WTC11 (cell line): ENCODE measurements around the gene SASH3. TPM values are rescaled to one million over a fixed set of nuclear protein-coding genes. Genes with fewer than 3 reads are reported as not detected.

Experiments
- ATAC-seq: fragments of 200-7000 bp; cut with Tn5 transposase; 2 replicates; pipeline ENCODE4 v1.10.0; 2021; ENCODE audit warnings: mild to moderate bottlenecking, moderate library complexity
- CTCF ChIA-PET: fragments of 300-600 bp; sonication (Branson Sonifier 250); formaldehyde crosslinking; loops from one replicate; lab custom pipeline; 2021; ENCODE audit warnings: antibody characterized with exemption; lab: Charles Lee
- POLR2A ChIA-PET: fragments of 350-600 bp; sonication (Branson Sonifier 250); formaldehyde crosslinking; loops from one replicate; lab custom pipeline; 2021; ENCODE audit warnings: antibody characterized with exemption; lab: Charles Lee
- DNase-seq: peaks from one replicate; pipeline ENCODE4 v3.0.0; 2021; ENCODE audit warnings: low spot score
- H3K27ac Mint-ChIP-seq: 2 replicates; pipeline ENCODE4 v1.8.0; 2021; ENCODE audit warnings: mixed read lengths
- H3K27me3 Mint-ChIP-seq: 2 replicates; pipeline ENCODE4 v1.8.0; 2021; ENCODE audit warnings: low read depth, mild to moderate bottlenecking, moderate library complexity, mixed read lengths
- H3K36me3 Mint-ChIP-seq: 2 replicates; pipeline ENCODE4 v1.8.0; 2021; ENCODE audit warnings: mixed read lengths
- H3K4me1 Mint-ChIP-seq: 2 replicates; pipeline ENCODE4 v1.8.0; 2022; ENCODE audit warnings: mixed read lengths
- H3K4me3 Mint-ChIP-seq: 2 replicates; pipeline ENCODE4 v1.8.0; 2021; ENCODE audit warnings: mild to moderate bottlenecking, moderate library complexity, mixed read lengths
- H3K9me3 Mint-ChIP-seq: 2 replicates; pipeline ENCODE4 v1.8.0; 2021; ENCODE audit warnings: mixed read lengths
- ATF6 ChIP-seq: sonication (generic); formaldehyde crosslinking; IDR thresholded peaks from 2 replicates; pipeline ENCODE4 v1.8.1; 2023; ENCODE audit warnings: mild to moderate bottlenecking, missing genetic modification reagents
- E2F4 ChIP-seq: sonication (generic); formaldehyde crosslinking; IDR thresholded peaks from 2 replicates; pipeline ENCODE4 v1.8.1; 2022; ENCODE audit warnings: low read depth, mild to moderate bottlenecking, moderate library complexity, missing genetic modification reagents, borderline replicate concordance
- ELF4 ChIP-seq: sonication (generic); formaldehyde crosslinking; IDR thresholded peaks from 2 replicates; pipeline ENCODE4 v1.8.1; 2022; ENCODE audit warnings: low read depth, mild to moderate bottlenecking, moderate library complexity, missing genetic modification reagents
- FOXP1 ChIP-seq: sonication (generic); formaldehyde crosslinking; IDR thresholded peaks from 2 replicates; pipeline ENCODE4 v1.8.0; 2022; ENCODE audit warnings: missing genetic modification reagents, mild to moderate bottlenecking, moderate library complexity, borderline replicate concordance
- HMGA2 ChIP-seq: fragments of 250-450 bp; sonication (Bioruptor Pico); IDR thresholded peaks from 2 replicates; pipeline ENCODE4 v1.4.0; 2021; ENCODE audit warnings: mild to moderate bottlenecking, moderate library complexity
- JAZF1 ChIP-seq: fragments of 250-450 bp; sonication (Bioruptor Pico); IDR thresholded peaks from 2 replicates; pipeline ENCODE4 v1.9.0; 2021; ENCODE audit warnings: moderate library complexity, mild to moderate bottlenecking, inconsistent platforms
- MYBL2 ChIP-seq: sonication (generic); formaldehyde crosslinking; IDR thresholded peaks from 2 replicates; pipeline ENCODE4 v1.8.1; 2023; ENCODE audit warnings: mild to moderate bottlenecking, moderate library complexity, missing genetic modification reagents
- ZNF121 ChIP-seq: sonication (generic); formaldehyde crosslinking; IDR thresholded peaks from 2 replicates; pipeline ENCODE4 v1.8.0; 2023; ENCODE audit warnings: missing genetic modification reagents
- ZNF138 ChIP-seq: sonication (generic); formaldehyde crosslinking; conservative IDR thresholded peaks from 2 replicates; pipeline ENCODE4 v1.8.1; 2022; ENCODE audit warnings: mild to moderate bottlenecking, moderate library complexity, missing genetic modification reagents
- ZNF219 ChIP-seq: sonication (generic); formaldehyde crosslinking; IDR thresholded peaks from 2 replicates; pipeline ENCODE4 v1.8.0; 2023; ENCODE audit warnings: missing genetic modification reagents, mild to moderate bottlenecking, borderline replicate concordance
- ZNF317 ChIP-seq: sonication (generic); formaldehyde crosslinking; IDR thresholded peaks from 2 replicates; pipeline ENCODE4 v1.8.1; 2023; ENCODE audit warnings: low read depth, mild to moderate bottlenecking, moderate library complexity, missing genetic modification reagents, borderline replicate concordance
- ZNF671 ChIP-seq: fragments of 250-450 bp; sonication (Bioruptor Pico); IDR thresholded peaks from 2 replicates; pipeline ENCODE4 v1.8.0; 2021; ENCODE audit warnings: mild to moderate bottlenecking
- total RNA-seq: library from RNA; stranded (reverse); gene quantifications from 3 replicates; pipeline ENCODE4 v1.2.3, GENCODE V29; 2021
- TF ChIP-seq, protein P1 (sequence below): sonication (generic); formaldehyde crosslinking; IDR thresholded peaks from 2 replicates; pipeline ENCODE4 v1.8.1; 2022; ENCODE audit warnings: low read depth, missing genetic modification reagents, borderline replicate concordance
- TF ChIP-seq, protein P2 (sequence below): sonication (generic); formaldehyde crosslinking; IDR thresholded peaks from 2 replicates; pipeline ENCODE4 v1.8.1; 2022; ENCODE audit warnings: mild to moderate bottlenecking, moderate library complexity, missing genetic modification reagents
- TF ChIP-seq, protein P3 (sequence below): sonication (generic); formaldehyde crosslinking; IDR thresholded peaks from 2 replicates; pipeline ENCODE4 v1.8.0; 2023; ENCODE audit warnings: missing genetic modification reagents
- TF ChIP-seq, protein P4 (sequence below): fragments of 200-600 bp; IDR thresholded peaks from 2 replicates; pipeline ENCODE4 v1.8.0; 2022; ENCODE audit warnings: antibody characterized with exemption

SASH3 gene
- total RNA-seq, 1 experiment from 2014 or later = 0.22 TPM

DNA sequence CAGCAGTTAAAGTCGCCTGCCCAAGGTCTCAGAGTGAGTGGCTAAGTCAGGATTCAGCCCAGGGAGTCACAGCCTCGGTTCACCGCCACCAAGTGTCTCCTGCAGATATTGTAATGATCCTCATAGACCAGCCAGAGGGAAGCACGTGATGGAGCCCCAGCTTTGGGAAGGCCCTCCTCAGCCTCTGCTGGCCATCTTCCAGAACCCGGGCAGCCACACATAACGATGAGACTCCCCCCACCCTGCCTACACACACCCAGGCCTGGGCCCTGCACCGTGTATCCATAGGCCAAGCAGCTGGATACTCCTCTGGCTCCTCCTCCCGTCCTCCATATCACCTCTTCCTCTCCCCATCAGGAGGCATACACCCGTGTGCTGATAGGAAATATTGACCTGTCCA, 19.6 kb upstream of the SASH3 start (continued):
- TF ChIP-seq, protein P1, sequence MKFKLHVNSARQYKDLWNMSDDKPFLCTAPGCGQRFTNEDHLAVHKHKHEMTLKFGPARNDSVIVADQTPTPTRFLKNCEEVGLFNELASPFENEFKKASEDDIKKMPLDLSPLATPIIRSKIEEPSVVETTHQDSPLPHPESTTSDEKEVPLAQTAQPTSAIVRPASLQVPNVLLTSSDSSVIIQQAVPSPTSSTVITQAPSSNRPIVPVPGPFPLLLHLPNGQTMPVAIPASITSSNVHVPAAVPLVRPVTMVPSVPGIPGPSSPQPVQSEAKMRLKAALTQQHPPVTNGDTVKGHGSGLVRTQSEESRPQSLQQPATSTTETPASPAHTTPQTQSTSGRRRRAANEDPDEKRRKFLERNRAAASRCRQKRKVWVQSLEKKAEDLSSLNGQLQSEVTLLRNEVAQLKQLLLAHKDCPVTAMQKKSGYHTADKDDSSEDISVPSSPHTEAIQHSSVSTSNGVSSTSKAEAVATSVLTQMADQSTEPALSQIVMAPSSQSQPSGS = no peak
- TF ChIP-seq ZNF219 (CRISPR knock-in tag) = no peak

DNA sequence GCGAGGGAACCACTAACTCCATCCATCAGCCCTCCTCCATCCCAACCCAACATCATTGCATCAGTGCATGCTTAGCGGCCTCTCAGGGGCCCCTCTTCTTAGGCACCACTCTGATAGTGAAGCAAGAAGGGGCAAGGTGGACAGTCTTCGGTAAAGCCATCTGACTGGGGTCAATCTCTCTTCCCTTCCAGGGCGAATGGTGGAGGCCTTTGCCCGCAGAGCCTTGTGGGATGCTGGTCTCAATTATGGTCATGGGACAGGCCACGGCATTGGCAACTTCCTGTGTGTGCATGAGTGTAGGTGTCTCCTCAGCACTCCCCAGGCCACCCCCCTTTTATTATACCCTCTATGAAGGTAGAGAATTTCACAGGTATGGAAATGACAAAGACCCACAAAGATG, 18.8 kb upstream of the SASH3 start:
- ATAC-seq = no peak
- H3K27me3 Mint-ChIP-seq = no peaks in the 10 kb centered on the region; the same call in 1 of the 2 replicates
- H3K4me1 Mint-ChIP-seq = peaks cover 5% of the 10 kb centered on the region
- no peaks in the 10 kb centered on the region for H3K9me3 Mint-ChIP-seq
- no peak for DNase-seq
- CTCF ChIA-PET = no interaction called here
- no peak for TF ChIP-seq ELF4
- no peak for TF ChIP-seq FOXP1 (CRISPR knock-in tag)
- TF ChIP-seq ZNF317 (CRISPR knock-in tag) = no peak
- TF ChIP-seq, protein P2, sequence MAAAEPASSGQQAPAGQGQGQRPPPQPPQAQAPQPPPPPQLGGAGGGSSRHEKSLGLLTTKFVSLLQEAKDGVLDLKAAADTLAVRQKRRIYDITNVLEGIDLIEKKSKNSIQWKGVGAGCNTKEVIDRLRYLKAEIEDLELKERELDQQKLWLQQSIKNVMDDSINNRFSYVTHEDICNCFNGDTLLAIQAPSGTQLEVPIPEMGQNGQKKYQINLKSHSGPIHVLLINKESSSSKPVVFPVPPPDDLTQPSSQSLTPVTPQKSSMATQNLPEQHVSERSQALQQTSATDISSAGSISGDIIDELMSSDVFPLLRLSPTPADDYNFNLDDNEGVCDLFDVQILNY = no peak
- TF ChIP-seq, protein P3, sequence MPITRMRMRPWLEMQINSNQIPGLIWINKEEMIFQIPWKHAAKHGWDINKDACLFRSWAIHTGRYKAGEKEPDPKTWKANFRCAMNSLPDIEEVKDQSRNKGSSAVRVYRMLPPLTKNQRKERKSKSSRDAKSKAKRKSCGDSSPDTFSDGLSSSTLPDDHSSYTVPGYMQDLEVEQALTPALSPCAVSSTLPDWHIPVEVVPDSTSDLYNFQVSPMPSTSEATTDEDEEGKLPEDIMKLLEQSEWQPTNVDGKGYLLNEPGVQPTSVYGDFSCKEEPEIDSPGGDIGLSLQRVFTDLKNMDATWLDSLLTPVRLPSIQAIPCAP (CRISPR knock-in tag) = no peak
- no peak for TF ChIP-seq ATF6
- TF ChIP-seq HMGA2 = no peak
- TF ChIP-seq ZNF671 = no peak
- TF ChIP-seq, all 79 proteins: peak for 0
- POLR2A ChIA-PET = no interaction called here
- Mint-ChIP-seq H3K4me3 (no peak overlapping the region), H3K36me3 (no peaks in the 10 kb centered on the region), H3K27ac (no peak overlapping the region)

GRCh38 chrX:129761596-129761995, 18.2 kb upstream of the SASH3 start:
- no peaks in the 10 kb centered on the region for H3K4me1 Mint-ChIP-seq
- ChIA-PET CTCF (no interaction called here), POLR2A (no interaction called here)
- H3K36me3 Mint-ChIP-seq = no peaks in the 10 kb centered on the region
- no peak overlapping the region for H3K4me3 Mint-ChIP-seq
- ATAC-seq (no peak), DNase-seq (no peak)
- no peaks in the 10 kb centered on the region for H3K9me3 Mint-ChIP-seq
- TF ChIP-seq FOXP1 (CRISPR knock-in tag) = no peak
- TF ChIP-seq ZNF121 (CRISPR knock-in tag) = 0 out of 2 replicates have a peak, but pooled peaks have one; percentile 21
- no peak for TF ChIP-seq JAZF1
- no peak for TF ChIP-seq MYBL2 (CRISPR knock-in tag)
- TF ChIP-seq ZNF138 (CRISPR knock-in tag) = no peak
- TF ChIP-seq, protein P4, sequence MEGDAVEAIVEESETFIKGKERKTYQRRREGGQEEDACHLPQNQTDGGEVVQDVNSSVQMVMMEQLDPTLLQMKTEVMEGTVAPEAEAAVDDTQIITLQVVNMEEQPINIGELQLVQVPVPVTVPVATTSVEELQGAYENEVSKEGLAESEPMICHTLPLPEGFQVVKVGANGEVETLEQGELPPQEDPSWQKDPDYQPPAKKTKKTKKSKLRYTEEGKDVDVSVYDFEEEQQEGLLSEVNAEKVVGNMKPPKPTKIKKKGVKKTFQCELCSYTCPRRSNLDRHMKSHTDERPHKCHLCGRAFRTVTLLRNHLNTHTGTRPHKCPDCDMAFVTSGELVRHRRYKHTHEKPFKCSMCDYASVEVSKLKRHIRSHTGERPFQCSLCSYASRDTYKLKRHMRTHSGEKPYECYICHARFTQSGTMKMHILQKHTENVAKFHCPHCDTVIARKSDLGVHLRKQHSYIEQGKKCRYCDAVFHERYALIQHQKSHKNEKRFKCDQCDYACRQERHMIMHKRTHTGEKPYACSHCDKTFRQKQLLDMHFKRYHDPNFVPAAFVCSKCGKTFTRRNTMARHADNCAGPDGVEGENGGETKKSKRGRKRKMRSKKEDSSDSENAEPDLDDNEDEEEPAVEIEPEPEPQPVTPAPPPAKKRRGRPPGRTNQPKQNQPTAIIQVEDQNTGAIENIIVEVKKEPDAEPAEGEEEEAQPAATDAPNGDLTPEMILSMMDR = no peak
- TF ChIP-seq E2F4 (CRISPR knock-in tag) = no peak
- no peak overlapping the region for H3K27ac Mint-ChIP-seq
- no peaks in the 10 kb centered on the region for H3K27me3 Mint-ChIP-seq
